Measurements from ENCODE around the gene CLIC6. TPM values are rescaled to one million over a fixed set of nuclear protein-coding genes. Genes with fewer than 3 reads are reported as not detected.

CLIC6 gene
- total RNA-seq, 4 donors from 2014 or later: 3.9 to 23.9 (median 8.0) TPM

DNA sequence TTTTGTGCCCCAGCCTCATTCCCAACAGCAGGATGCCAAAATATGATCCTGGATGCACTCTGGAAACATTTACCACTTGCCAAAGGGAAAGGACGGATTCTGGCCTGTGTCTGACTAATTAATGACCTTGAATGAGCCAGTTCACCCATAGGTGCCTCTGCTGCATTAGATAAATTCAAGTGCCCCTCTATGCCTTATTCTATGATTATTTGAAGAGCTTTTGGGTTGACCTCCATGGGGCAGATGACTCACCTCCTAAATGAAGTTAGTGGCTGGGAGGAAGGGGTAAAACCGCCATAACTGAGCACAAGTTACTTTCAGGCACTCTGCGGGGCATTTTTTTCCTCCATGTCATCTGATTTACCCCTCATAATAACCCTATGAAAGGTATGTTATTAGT lies 98.1 kb downstream of the CLIC6 start:
- no peak for DNase-seq
- no peaks in the 10 kb centered on the region for H3K27me3 ChIP-seq
- H3K36me3 ChIP-seq: no peaks in the 10 kb centered on the region
- intact Hi-C loops (cut with DNase I): no loop called here
- H3K27ac ChIP-seq: no peak overlapping the region
- no peak overlapping the region for H3K4me3 ChIP-seq (replicated peaks in 1 of 3)
- 82 to 97% methylated on average over 3 of the region's 3 CpGs for WGBS, 2 donors
- H3K9me3 ChIP-seq: no peaks in the 10 kb centered on the region
- no peaks in the 10 kb centered on the region for H3K4me1 ChIP-seq
- no peak for TF ChIP-seq POLR2A (IDR thresholded peaks at IDR 0.05)

Other genes starting within 250 kb of the CLIC6 start
- not detected for gene SMIM34, start 245.0 kb upstream of the CLIC6 start, total RNA-seq
- gene KCNE1, start 156.8 kb upstream of the CLIC6 start, total RNA-seq: 1 to 10 TPM in 2 of 4 donors, under 1 TPM in 2; 0.33 to 2.6 (median 1.5) TPM
- 10 to 100 TPM; 24.5 to 32.7 (median 29.0) TPM for gene RCAN1, start 53.9 kb upstream of the CLIC6 start, total RNA-seq